H9 (cell line): ENCODE results near the gene BMPR1A. TPM values are rescaled to one million over a fixed set of nuclear protein-coding genes. Genes with fewer than 3 reads are reported as not detected.

Experiments used
- DNase-seq: peaks from one replicate; pipeline ENCODE4 v3.0.0-alpha.2; 2017
- H2AFZ ChIP-seq: one replicate; pipeline ENCODE4 v1.6.1; 2013; ENCODE audit warnings: mild to moderate bottlenecking, low read length, control low read depth, moderate library complexity
- H2AK5ac ChIP-seq: 2 replicates; pipeline ENCODE4 v1.6.1; 2013; ENCODE audit warnings: low read length, control low read depth, mixed read lengths; ENCODE audit not compliant: insufficient read length
- H2BK120ac ChIP-seq: one replicate; pipeline ENCODE4 v1.6.1; 2013; ENCODE audit warnings: low read depth, mild to moderate bottlenecking, low read length, control low read depth, inconsistent platforms; ENCODE audit not compliant: poor library complexity, severe bottlenecking
- H2BK12ac ChIP-seq: 2 replicates; pipeline ENCODE4 v1.6.1; 2013; ENCODE audit warnings: low read length, control low read depth, mixed read lengths, low read depth; ENCODE audit not compliant: insufficient read length
- H2BK15ac ChIP-seq: 2 replicates; pipeline ENCODE4 v1.6.1; 2013; ENCODE audit warnings: low read depth, low read length, control low read depth
- H2BK20ac ChIP-seq: one replicate; pipeline ENCODE4 v1.6.1; 2013; ENCODE audit warnings: low read depth, mild to moderate bottlenecking, low read length, control low read depth, inconsistent platforms; ENCODE audit not compliant: poor library complexity, severe bottlenecking
- H2BK5ac ChIP-seq: 2 replicates; pipeline ENCODE4 v1.6.1; 2013; ENCODE audit warnings: low read length, control low read depth, mixed read lengths; ENCODE audit not compliant: insufficient read length
- H3K14ac ChIP-seq: 2 replicates; pipeline ENCODE4 v1.6.1; 2013; ENCODE audit warnings: low read length, control low read depth; ENCODE audit not compliant: insufficient read depth
- H3K18ac ChIP-seq: 2 replicates; pipeline ENCODE4 v1.6.1; 2013; ENCODE audit warnings: low read depth, mild to moderate bottlenecking, mixed read lengths, low read length, control low read depth; ENCODE audit not compliant: insufficient read length
- H3K23ac ChIP-seq: 2 replicates; pipeline ENCODE4 v1.6.1; 2013; ENCODE audit warnings: low read length, control low read depth, mixed read lengths, low read depth; ENCODE audit not compliant: insufficient read length
- H3K23me2 ChIP-seq: 2 replicates; pipeline ENCODE4 v1.6.1; 2013; ENCODE audit warnings: low read depth, mild to moderate bottlenecking, mixed read lengths, low read length, control low read depth; ENCODE audit not compliant: insufficient read length, poor library complexity, severe bottlenecking
- H3K27ac ChIP-seq: 2 replicates; pipeline ENCODE4 v1.5.1; 2013; ENCODE audit warnings: low read length, control low read depth, mixed read lengths, low read depth; ENCODE audit not compliant: insufficient read length
- H3K27me3 ChIP-seq: 2 replicates; pipeline ENCODE4 v1.6.1; 2013; ENCODE audit warnings: low read length, control low read depth, inconsistent platforms; ENCODE audit not compliant: insufficient read depth
- H3K4ac ChIP-seq: 2 replicates; pipeline ENCODE4 v1.6.1; 2013; ENCODE audit warnings: low read depth, mild to moderate bottlenecking, control low read depth, inconsistent platforms, low read length, moderate library complexity
- H3K4me1 ChIP-seq: 2 replicates; pipeline ENCODE4 v1.6.1; 2013; ENCODE audit warnings: low read length, control low read depth, inconsistent platforms; ENCODE audit not compliant: insufficient read depth
- H3K4me2 ChIP-seq: 2 replicates; pipeline ENCODE4 v1.6.1; 2013; ENCODE audit warnings: low read length, control low read depth, mixed read lengths; ENCODE audit not compliant: insufficient read length, insufficient read depth
- H3K56ac ChIP-seq: 2 replicates; pipeline ENCODE4 v1.6.1; 2013; ENCODE audit warnings: low read depth, mild to moderate bottlenecking, mixed read lengths, low read length, control low read depth; ENCODE audit not compliant: insufficient read length
- H3K79me1 ChIP-seq: 2 replicates; pipeline ENCODE4 v1.6.1; 2013; ENCODE audit warnings: low read depth, mild to moderate bottlenecking, moderate library complexity, low read length, control low read depth, inconsistent platforms; ENCODE audit not compliant: insufficient read depth, poor library complexity, severe bottlenecking
- H3K79me2 ChIP-seq: 2 replicates; pipeline ENCODE4 v1.6.1; 2013; ENCODE audit warnings: low read length, control low read depth, inconsistent platforms; ENCODE audit not compliant: insufficient read depth
- H3K9ac ChIP-seq: 2 replicates; pipeline ENCODE4 v1.6.1; 2013; ENCODE audit warnings: low read length, control low read depth, mixed read lengths; ENCODE audit not compliant: insufficient read length; ENCODE audit errors: extremely low read depth
- H3K9me3 ChIP-seq: one replicate; pipeline ENCODE4 v1.6.1; 2013; ENCODE audit warnings: low read depth, low read length, inconsistent platforms; ENCODE audit not compliant: control insufficient read depth
- H3T11ph ChIP-seq: one replicate; pipeline ENCODE4 v1.6.1; 2013; ENCODE audit warnings: mild to moderate bottlenecking, low read length, control low read depth, inconsistent platforms
- H4K20me1 ChIP-seq: one replicate; pipeline ENCODE4 v1.6.1; 2013; ENCODE audit not compliant: control insufficient read depth, insufficient read length, insufficient read depth
- H4K5ac ChIP-seq: 2 replicates; pipeline ENCODE4 v1.6.1; 2013; ENCODE audit warnings: low read depth, mild to moderate bottlenecking, mixed read lengths, low read length, control low read depth; ENCODE audit not compliant: insufficient read length
- H4K8ac ChIP-seq: replicated peaks from 2 replicates; pipeline ENCODE4 v1.6.1; 2013; ENCODE audit warnings: low read length, control low read depth, mixed read lengths, low read depth; ENCODE audit not compliant: insufficient read length
- H4K91ac ChIP-seq: 2 replicates; pipeline ENCODE4 v1.6.1; 2013; ENCODE audit warnings: low read depth, mild to moderate bottlenecking, moderate library complexity, mixed read lengths, low read length, control low read depth; ENCODE audit not compliant: insufficient read length
- H3K27ac Mint-ChIP-seq, 3 experiments: 2 replicates in 2 of 3; 3 replicates in 1 of 3; pipeline ENCODE4 v1.8.0; 2020 to 2021; ENCODE audit warnings: mixed read lengths in 3 of 3, mild to moderate bottlenecking in 1 of 3, moderate library complexity in 1 of 3
- H3K27me3 Mint-ChIP-seq: 2 replicates; pipeline ENCODE4 v1.8.0; 2021; ENCODE audit warnings: low read depth, mild to moderate bottlenecking, moderate library complexity, mixed read lengths
- H3K36me3 Mint-ChIP-seq, 3 experiments: 2 replicates in 2 of 3; 3 replicates in 1 of 3; pipeline ENCODE4 v1.8.0; 2020 to 2021; ENCODE audit warnings: low read depth in 3 of 3, mixed read lengths in 3 of 3; ENCODE audit not compliant: insufficient read depth in 1 of 3
- H3K4me1 Mint-ChIP-seq, 2 experiments: 2 replicates each; pipeline ENCODE4 v1.8.0; 2020; ENCODE audit warnings: mixed read lengths in 2 of 2
- H3K4me3 Mint-ChIP-seq, 2 experiments: 2 replicates in 1 of 2; 3 replicates in 1 of 2; pipeline ENCODE4 v1.8.0; 2020 to 2021; ENCODE audit warnings: mild to moderate bottlenecking in 2 of 2, mixed read lengths in 2 of 2, moderate library complexity in 1 of 2
- H3K9me3 Mint-ChIP-seq, 2 experiments: 2 replicates in 1 of 2; 3 replicates in 1 of 2; pipeline ENCODE4 v1.8.0; 2020; ENCODE audit warnings: mild to moderate bottlenecking in 2 of 2, mixed read lengths in 2 of 2, moderate library complexity in 1 of 2
- WGBS: extraction: QIAGEN DNeasy Blood & Tissue Kit; methylation state at CpG from one replicate; pipeline ENCODE4 v1.1.7; 2013; ENCODE audit warnings: missing lambda C conversion rate, low lambda C conversion rate, mixed read lengths; ENCODE audit not compliant: insufficient read length; ENCODE audit errors: extremely low coverage; 5-methylcytosine and 5-hydroxymethylcytosine counted together
- total RNA-seq: library from RNA; stranded (reverse); gene quantifications from 2 replicates; pipeline ENCODE4 v1.2.1, GENCODE V29; 2021
- TF ChIP-seq, protein P1 (sequence below): fragments of 200-600 bp; sonication (generic); conservative IDR thresholded peaks from 3 replicates; pipeline ENCODE4 v1.8.0; 2021; ENCODE audit warnings: antibody characterized with exemption, mild to moderate bottlenecking

Gene BMPR1A
- total RNA-seq, 1 experiment from 2014 or later: 138 TPM

- Histone ChIP-seq H3K4me1 (peaks cover 5% of the 10 kb centered on the region), H2BK15ac (no peak overlapping the region), H2AK5ac (no peak overlapping the region), H2BK20ac (no peak overlapping the region), H3K9ac (no peak overlapping the region), H2AFZ (no peak overlapping the region), H3K27me3 (no peaks in the 10 kb centered on the region), H2BK120ac (no peak overlapping the region), H4K20me1 (no peaks in the 10 kb centered on the region), H4K8ac (no peak overlapping the region), H3K56ac (no peak overlapping the region), H3K9me3 (no peaks in the 10 kb centered on the region), H3T11ph (no peak overlapping the region), H4K91ac (no peak overlapping the region), H3K18ac (no peak overlapping the region), H3K4ac (no peak overlapping the region), H3K14ac (no peak overlapping the region), H3K79me2 (no peaks in the 10 kb centered on the region), H3K23me2 (no peaks in the 10 kb centered on the region), H4K5ac (no peak overlapping the region), H2BK5ac (no peak overlapping the region), H3K79me1 (no peaks in the 10 kb centered on the region), H3K27ac (no peak overlapping the region), H2BK12ac (no peak overlapping the region), H3K4me2 (no peak overlapping the region), H3K23ac (no peak overlapping the region)
- DNase-seq: no peak
- no peaks in the 10 kb centered on the region for H3K36me3 Mint-ChIP-seq
- TF ChIP-seq, protein P1, sequence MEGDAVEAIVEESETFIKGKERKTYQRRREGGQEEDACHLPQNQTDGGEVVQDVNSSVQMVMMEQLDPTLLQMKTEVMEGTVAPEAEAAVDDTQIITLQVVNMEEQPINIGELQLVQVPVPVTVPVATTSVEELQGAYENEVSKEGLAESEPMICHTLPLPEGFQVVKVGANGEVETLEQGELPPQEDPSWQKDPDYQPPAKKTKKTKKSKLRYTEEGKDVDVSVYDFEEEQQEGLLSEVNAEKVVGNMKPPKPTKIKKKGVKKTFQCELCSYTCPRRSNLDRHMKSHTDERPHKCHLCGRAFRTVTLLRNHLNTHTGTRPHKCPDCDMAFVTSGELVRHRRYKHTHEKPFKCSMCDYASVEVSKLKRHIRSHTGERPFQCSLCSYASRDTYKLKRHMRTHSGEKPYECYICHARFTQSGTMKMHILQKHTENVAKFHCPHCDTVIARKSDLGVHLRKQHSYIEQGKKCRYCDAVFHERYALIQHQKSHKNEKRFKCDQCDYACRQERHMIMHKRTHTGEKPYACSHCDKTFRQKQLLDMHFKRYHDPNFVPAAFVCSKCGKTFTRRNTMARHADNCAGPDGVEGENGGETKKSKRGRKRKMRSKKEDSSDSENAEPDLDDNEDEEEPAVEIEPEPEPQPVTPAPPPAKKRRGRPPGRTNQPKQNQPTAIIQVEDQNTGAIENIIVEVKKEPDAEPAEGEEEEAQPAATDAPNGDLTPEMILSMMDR: no peak
- whole genome bisulfite sequencing: no CpG with 5 or more reads among the region's 7 CpGs
- H3K4me3 Mint-ChIP-seq: no peak overlapping the region
- H3K4me1 Mint-ChIP-seq: peaks cover 12 to 15% of the 10 kb centered on the region in 2 experiments
- no peaks in the 10 kb centered on the region; a peak in 1 of 5 replicates for H3K9me3 Mint-ChIP-seq
- no peaks in the 10 kb centered on the region for H3K27me3 Mint-ChIP-seq
- H3K27ac Mint-ChIP-seq: no peak overlapping the region
Observed at GRCh38 chr10:86744067-86744725, 12.2 kb upstream of the BMPR1A start.
